T-helper 17 cell (primary cell): Measurements from ENCODE around the gene FANCI. TPM values are rescaled to one million over a fixed set of nuclear protein-coding genes. Genes with fewer than 3 reads are reported as not detected.
A peak's percentile ranks its signal among the peaks of the same experiment; 100 is the strongest.
"Not testable (repeated sequence)": the region's sequence is repeated elsewhere in the genome, so short reads cannot be mapped to it uniquely, and the experiment has no call there.

ENCODE experiments used
- ATAC-seq: fragments of 150-1000 bp; cut with Tn5 transposase; 2 replicates; pipeline ENCODE4 v1.10.0; 2021; ENCODE audit warnings: mild to moderate bottlenecking, moderate library complexity
- DNase-seq, 3 donors: peaks; one replicate each; pipeline versions ENCODE4 v3.0.0 to v3.0.0-alpha.2; 2020 to 2021
- H3K9me3 ChIP-seq: one replicate; pipeline ENCODE4 v1.7.0; 2013; ENCODE audit warnings: low read length, mild to moderate bottlenecking; ENCODE audit not compliant: control insufficient read depth, poor library complexity, severe bottlenecking
- H3K27ac Mint-ChIP-seq: one replicate; pipeline ENCODE4 v1.8.0; 2022; ENCODE audit warnings: mild to moderate bottlenecking, moderate library complexity, mixed read lengths
- H3K27me3 Mint-ChIP-seq: one replicate; pipeline ENCODE4 v1.8.0; 2022; ENCODE audit warnings: mixed read lengths
- H3K36me3 Mint-ChIP-seq: one replicate; pipeline ENCODE4 v1.8.0; 2022; ENCODE audit warnings: low read depth, mixed read lengths
- H3K4me1 Mint-ChIP-seq: one replicate; pipeline ENCODE4 v1.8.0; 2022; ENCODE audit warnings: mild to moderate bottlenecking, mixed read lengths
- H3K4me3 Mint-ChIP-seq: one replicate; pipeline ENCODE4 v1.8.0; 2022; ENCODE audit warnings: mild to moderate bottlenecking, moderate library complexity, mixed read lengths
- total RNA-seq, 4 donors: library from RNA in 2 of 4; stranded (reverse) in 2 of 4; gene quantifications; one replicate each; pipeline ENCODE4 v1.2.3 and lab custom pipeline; 2022 to 2026

Gene FANCI
- total RNA-seq, 2 donors from 2014 or later = 12.5 to 15.2 TPM

DNA sequence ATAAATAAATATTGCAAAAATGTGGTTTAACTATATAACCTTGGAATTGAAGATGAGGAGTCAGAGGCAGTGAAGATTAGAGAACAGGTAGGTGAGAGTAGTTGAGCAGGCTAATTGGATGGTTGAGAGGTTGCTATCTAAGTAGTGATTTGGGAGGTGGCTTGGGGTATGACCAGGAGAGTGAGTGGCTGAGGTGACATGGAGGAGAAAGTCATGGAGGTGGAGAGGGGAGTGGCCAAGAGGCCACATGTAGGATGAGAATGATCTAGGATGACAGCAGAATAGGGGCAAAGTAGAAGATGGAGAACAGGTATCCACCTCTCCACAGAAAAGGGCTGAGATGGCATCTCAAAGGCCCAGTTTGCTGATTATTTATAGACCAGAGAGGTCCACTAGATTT, 11.9 kb upstream of the FANCI start:
- H3K9me3 ChIP-seq = no peaks in the 10 kb centered on the region
- Mint-ChIP-seq H3K27me3 (peaks cover 46% of the 10 kb centered on the region), H3K27ac (no peak overlapping the region), H3K4me3 (peak overlapping the region; percentile 49), H3K4me1 (no peaks in the 10 kb centered on the region), H3K36me3 (peaks cover 5% of the 10 kb centered on the region)
- ATAC-seq (no peak), DNase-seq (no peak)

DNA sequence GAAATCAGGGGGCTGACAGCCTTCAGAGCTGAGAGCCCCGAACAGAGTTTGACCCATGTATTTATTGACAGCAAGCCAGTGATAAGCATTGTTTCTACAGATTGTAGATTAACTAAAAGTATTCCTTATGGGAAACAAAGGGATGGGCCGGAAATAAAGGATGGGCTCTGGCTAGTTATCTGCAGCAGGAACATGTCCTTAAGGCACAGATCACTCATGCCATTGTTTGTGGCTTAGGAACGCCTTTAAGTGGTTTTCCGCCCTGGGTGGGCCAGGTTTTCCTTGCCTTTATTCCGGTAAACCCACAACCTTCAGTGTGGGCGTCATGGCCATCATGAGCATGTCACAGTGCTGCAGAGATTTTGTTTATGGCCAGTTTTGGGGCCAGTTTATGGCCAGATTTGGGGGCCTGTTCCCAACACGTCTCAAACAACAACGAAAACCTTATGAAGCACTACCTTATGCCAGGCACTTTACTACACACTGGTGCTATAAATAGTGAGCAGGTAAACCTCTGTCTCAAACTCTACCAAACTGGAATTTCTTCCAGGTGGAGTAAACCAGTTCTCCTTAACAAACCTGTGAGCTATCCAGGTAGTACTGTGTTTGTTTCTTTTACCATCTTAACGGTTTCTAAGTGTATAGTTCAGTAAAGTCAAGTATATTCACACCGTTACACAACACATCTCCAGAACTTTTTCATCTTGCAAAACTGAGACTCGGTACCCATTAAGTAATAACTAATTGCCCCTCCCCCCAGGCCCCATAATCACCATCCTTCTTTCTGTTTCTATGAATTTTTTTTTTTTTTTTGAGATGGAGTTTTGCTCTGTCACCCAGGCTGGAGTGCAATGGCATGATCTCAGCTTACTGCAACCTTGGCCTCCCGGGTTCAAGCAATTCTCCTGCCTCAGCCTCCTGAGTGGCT, 3.6 kb upstream of the FANCI start:
- H3K36me3 Mint-ChIP-seq, H3K4me3 Mint-ChIP-seq: not testable (repeated sequence)
- peaks cover 18% of the 10 kb centered on the region for H3K4me1 Mint-ChIP-seq

GRCh38 chr15:89243046-89243690, 611 bp upstream of the FANCI start:
- Mint-ChIP-seq H3K27ac (peak overlapping the region; percentile 84), H3K27me3 (peaks cover 5% of the 10 kb centered on the region), H3K4me3 (peak overlapping the region; percentile 97), H3K36me3 (peaks cover under 1% of the 10 kb centered on the region), H3K4me1 (peaks cover 27% of the 10 kb centered on the region)
- ATAC-seq = peak; percentile 2
- DNase-seq = no peak
- no peaks in the 10 kb centered on the region for H3K9me3 ChIP-seq

More for the DNA sequence above, 3.6 kb upstream of the FANCI start:
- H3K9me3 ChIP-seq, H3K27ac Mint-ChIP-seq, ATAC-seq, DNase-seq: not testable (repeated sequence)
- peaks cover 12% of the 10 kb centered on the region for H3K27me3 Mint-ChIP-seq

DNA sequence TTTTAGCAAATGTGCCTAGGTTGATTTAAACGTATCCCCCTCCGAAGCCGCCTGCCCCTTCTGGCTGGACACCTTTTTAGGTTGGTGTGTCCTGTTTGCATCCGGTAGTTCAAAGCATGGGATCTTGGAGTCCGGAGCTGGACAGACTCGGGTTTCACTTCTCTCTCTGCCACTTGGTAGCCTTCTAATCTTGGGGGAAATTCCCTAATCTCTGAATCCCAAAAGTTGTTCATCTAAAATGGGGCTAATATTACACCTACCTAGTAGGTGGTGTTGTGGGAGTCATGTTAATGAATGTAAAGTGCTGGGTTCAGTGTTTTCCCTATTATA, 760 bp downstream of the FANCI start:
- H3K27ac Mint-ChIP-seq = peak overlapping the region; percentile 84
- H3K4me1 Mint-ChIP-seq = peaks cover 27% of the 10 kb centered on the region
- H3K9me3 ChIP-seq = no peaks in the 10 kb centered on the region
- H3K36me3 Mint-ChIP-seq = peaks cover 3% of the 10 kb centered on the region
- ATAC-seq (no peak), DNase-seq (no peak)
- H3K27me3 Mint-ChIP-seq = no peaks in the 10 kb centered on the region
- peak overlapping the region; percentile 97 for H3K4me3 Mint-ChIP-seq

DNA sequence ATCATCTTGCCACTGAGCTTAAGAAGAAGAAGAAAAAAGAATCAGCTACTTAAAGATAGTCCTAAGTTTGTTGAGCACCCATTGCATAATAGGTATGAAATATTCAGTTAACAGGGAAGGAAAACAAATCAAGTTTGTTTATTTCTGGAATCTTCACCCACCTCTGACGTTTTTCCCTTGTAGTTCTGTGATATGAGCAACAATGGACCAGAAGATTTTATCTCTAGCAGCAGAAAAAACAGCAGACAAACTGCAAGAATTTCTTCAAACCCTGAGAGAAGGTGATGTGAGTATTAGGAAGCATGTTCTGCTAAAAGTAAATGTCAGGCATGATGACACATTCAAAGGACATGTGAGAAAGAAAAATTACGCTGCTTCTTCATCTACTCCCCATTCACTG, 3.7 kb downstream of the FANCI start:
- ATAC-seq = no peak
- H3K27me3 Mint-ChIP-seq = no peaks in the 10 kb centered on the region
- H3K4me1 Mint-ChIP-seq = peaks cover 27% of the 10 kb centered on the region
- H3K4me3 Mint-ChIP-seq = no peak overlapping the region
- peaks cover 3% of the 10 kb centered on the region for H3K36me3 Mint-ChIP-seq
- no peaks in the 10 kb centered on the region for H3K9me3 ChIP-seq
- DNase-seq = no peak
- no peak overlapping the region for H3K27ac Mint-ChIP-seq

DNA sequence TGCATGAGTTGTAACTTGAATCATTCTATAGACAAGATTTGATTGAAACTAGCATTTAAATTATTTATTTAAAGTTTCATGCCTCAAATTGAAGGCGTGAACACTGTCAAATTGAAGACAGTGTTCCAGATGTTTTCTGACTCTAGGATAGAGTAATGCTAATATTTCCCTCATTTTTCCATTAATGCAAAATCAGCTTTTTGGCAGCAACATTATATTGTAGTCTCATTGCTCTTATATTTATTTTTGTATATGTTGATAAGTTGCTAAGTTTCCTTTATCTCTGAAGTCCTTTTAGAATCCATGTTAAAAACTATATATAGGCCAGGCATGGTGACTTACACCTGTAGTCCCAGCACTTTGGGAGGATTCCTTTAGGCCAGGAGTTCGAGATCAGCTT, 4.8 kb downstream of the FANCI start:
- no peaks in the 10 kb centered on the region for H3K9me3 ChIP-seq
- Mint-ChIP-seq H3K4me3 (no peak overlapping the region), H3K27me3 (no peaks in the 10 kb centered on the region), H3K4me1 (peaks cover 22% of the 10 kb centered on the region), H3K36me3 (peaks cover 3% of the 10 kb centered on the region), H3K27ac (no peak overlapping the region)
- ATAC-seq = no peak
- DNase-seq = no peak

- H3K4me1 Mint-ChIP-seq, DNase-seq, ATAC-seq, H3K9me3 ChIP-seq, H3K27ac Mint-ChIP-seq, H3K27me3 Mint-ChIP-seq, H3K4me3 Mint-ChIP-seq, H3K36me3 Mint-ChIP-seq: not testable (repeated sequence)
These were observed 6.4 kb downstream of the FANCI start for GRCh38 chr15:89250142-89250541.

DNA sequence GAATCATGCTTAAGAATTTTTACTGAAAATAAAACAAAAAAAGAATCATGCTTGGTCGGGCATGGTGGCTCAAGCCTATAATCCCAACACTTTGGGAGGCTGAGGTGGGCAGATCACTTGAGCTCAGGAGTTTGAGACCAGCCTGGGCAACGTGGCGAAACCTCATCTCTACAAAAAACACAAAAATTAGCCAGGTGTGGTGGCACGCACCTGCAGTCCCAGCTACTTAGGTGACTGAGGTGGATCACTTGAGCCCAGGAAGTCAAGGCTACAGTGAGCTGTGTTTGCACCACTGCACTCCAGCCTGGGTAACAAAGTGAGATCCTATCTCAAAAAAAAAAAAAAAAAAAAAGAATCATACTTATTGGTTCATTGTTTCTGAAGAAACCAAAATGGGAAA, 33.5 kb downstream of the FANCI start:
- H3K27me3 Mint-ChIP-seq, ATAC-seq, H3K4me3 Mint-ChIP-seq, H3K4me1 Mint-ChIP-seq, DNase-seq, H3K9me3 ChIP-seq, H3K27ac Mint-ChIP-seq: not testable (repeated sequence)
- H3K36me3 Mint-ChIP-seq = peaks cover 11% of the 10 kb centered on the region

- no peaks in the 10 kb centered on the region for H3K9me3 ChIP-seq
- H3K27me3 Mint-ChIP-seq = no peaks in the 10 kb centered on the region
- peaks cover 4% of the 10 kb centered on the region for H3K4me1 Mint-ChIP-seq
- DNase-seq (no peak), ATAC-seq (no peak)
- H3K4me3 Mint-ChIP-seq = no peak overlapping the region
- H3K27ac Mint-ChIP-seq = no peak overlapping the region
- H3K36me3 Mint-ChIP-seq = peaks cover 11% of the 10 kb centered on the region
These were observed 34.5 kb downstream of the FANCI start for GRCh38 chr15:89278307-89278706.

- ATAC-seq (no peak), DNase-seq (no peak)
- no peak overlapping the region for H3K4me3 Mint-ChIP-seq
- peaks cover 16% of the 10 kb centered on the region for H3K36me3 Mint-ChIP-seq
- no peaks in the 10 kb centered on the region for H3K9me3 ChIP-seq
- no peak overlapping the region for H3K27ac Mint-ChIP-seq
- H3K27me3 Mint-ChIP-seq = no peaks in the 10 kb centered on the region
- H3K4me1 Mint-ChIP-seq = peaks cover 4% of the 10 kb centered on the region
These were observed 38.9 kb downstream of the FANCI start for GRCh38 chr15:89282631-89283030.

DNA sequence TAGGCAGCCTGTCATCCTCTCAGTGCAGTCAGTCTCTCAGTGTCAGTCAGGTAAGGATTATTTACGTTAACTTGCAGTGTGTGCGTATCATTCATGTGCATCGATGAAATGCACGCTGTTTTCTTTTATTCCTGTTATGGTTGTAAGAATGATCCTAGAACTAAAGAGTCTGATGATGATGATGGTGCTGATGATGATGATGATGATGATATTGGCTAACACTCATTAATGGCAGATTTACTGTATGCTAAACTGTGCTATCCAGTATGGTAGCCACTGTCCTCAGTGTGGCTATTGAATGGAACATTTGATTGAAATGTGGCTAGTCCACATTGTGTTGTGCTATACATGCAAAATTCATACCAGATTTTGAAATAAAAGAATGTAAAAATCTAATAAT, 39.4 kb downstream of the FANCI start:
- DNase-seq (no peak), ATAC-seq (no peak)
- Mint-ChIP-seq H3K36me3 (peaks cover 16% of the 10 kb centered on the region), H3K27me3 (no peaks in the 10 kb centered on the region), H3K4me1 (peaks cover 4% of the 10 kb centered on the region), H3K27ac (no peak overlapping the region), H3K4me3 (no peak overlapping the region)
- no peaks in the 10 kb centered on the region for H3K9me3 ChIP-seq

DNA sequence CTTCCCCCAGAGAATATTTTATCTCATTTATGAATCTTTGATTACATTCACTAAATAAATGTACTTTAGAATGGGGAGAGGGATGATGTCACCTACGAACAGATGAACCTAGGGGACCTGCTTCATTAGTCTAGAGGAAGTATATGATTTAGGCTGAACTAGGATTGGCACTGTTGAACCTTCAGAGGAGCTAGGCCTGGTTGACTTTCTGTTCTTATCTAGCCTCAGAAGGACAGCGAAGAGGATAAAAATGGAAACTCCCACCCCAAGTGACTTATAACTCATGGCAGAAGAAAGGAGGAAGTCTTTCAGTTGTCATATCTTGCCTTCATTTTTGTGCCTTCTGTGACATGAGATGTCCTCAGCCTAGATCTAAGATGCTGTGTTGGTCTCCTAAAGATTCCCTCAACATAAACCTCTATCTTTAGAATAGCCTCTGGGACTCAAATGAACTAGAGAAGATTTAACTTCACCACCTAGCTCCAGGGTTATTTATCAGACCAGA, 48.2 kb downstream of the FANCI start:
- Mint-ChIP-seq H3K36me3 (peaks cover 10% of the 10 kb centered on the region), H3K4me1 (no peaks in the 10 kb centered on the region), H3K4me3 (no peak overlapping the region), H3K27me3 (no peaks in the 10 kb centered on the region), H3K27ac (no peak overlapping the region)
- ATAC-seq (no peak), DNase-seq (no peak)
- H3K9me3 ChIP-seq = no peaks in the 10 kb centered on the region

DNA sequence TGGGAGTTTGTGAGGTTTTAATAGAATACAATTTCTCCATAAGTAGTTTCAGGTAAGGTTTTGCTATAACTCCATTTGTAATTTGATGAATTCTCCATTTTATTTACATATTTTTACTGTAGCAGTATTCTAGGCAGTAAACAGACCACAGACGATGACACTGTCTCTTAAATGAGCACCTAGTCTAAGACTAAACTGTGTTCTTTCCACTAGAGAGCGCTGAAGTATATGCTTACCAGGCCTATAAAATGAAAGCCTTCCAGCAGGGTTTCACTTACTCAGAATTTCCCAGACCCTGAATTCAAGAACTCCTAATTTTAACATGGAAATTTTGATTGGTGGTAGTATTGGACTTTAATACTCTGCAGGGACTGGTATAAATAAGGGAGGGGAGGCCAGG, 49.2 kb downstream of the FANCI start:
- ATAC-seq = no peak
- Mint-ChIP-seq H3K36me3 (peaks cover 4% of the 10 kb centered on the region), H3K4me1 (no peaks in the 10 kb centered on the region), H3K27ac (peak overlapping the region; percentile 14), H3K27me3 (no peaks in the 10 kb centered on the region), H3K4me3 (no peak overlapping the region)
- no peak for DNase-seq
- H3K9me3 ChIP-seq = no peaks in the 10 kb centered on the region
